C4-2B (cell line): ENCODE data around the gene CAMK2A.

Source experiments
- H3K27ac ChIP-seq: fragments of 450-650 bp; 2 replicates; pipeline ENCODE4 v1.5.1; 2017
- CTCF ChIP-seq: fragments of 450-650 bp; conservative IDR thresholded peaks from 2 replicates; pipeline ENCODE4 v1.5.1; 2017; ENCODE audit warnings: mild to moderate bottlenecking
- ZFX ChIP-seq: fragments of 450-650 bp; IDR thresholded peaks from 2 replicates; pipeline ENCODE4 v1.6.1; 2017

The CAMK2A gene

GRCh38 chr5:150303660-150304386, 14.2 kb upstream of the CAMK2A start:
- H3K27ac ChIP-seq = no peak overlapping the region

GRCh38 chr5:150303070-150303615, 13.6 kb upstream of the CAMK2A start:
- TF ChIP-seq ZFX = no peak
- TF ChIP-seq CTCF = no peak
- no peak overlapping the region for H3K27ac ChIP-seq

More at GRCh38 chr5:150303660-150304386, 14.2 kb upstream of the CAMK2A start:
- no peak for TF ChIP-seq ZFX
- no peak for TF ChIP-seq CTCF

GRCh38 chr5:150302301-150303069, 12.9 kb upstream of the CAMK2A start, which contains the start of gene ARSI:
Gene ARSI (minus strand): TSS chr5:150302905. CDS start chr5:150302373, 532 bp downstream.
- no peak for TF ChIP-seq CTCF
- TF ChIP-seq ZFX = no peak

GRCh38 chr5:150301901-150302300, 12.3 kb upstream of the CAMK2A start:
- TF ChIP-seq ZFX (no peak), CTCF (no peak)
- no peak overlapping the region for H3K27ac ChIP-seq

More at GRCh38 chr5:150302301-150303069, 12.9 kb upstream of the CAMK2A start, which contains the start of gene ARSI:
- H3K27ac ChIP-seq = no peak within 1 kb of the TSS

GRCh38 chr5:150301170-150301505, 11.6 kb upstream of the CAMK2A start:
- TF ChIP-seq CTCF = no peak
- TF ChIP-seq ZFX = no peak
- no peak overlapping the region for H3K27ac ChIP-seq

GRCh38 chr5:150300496-150301169, 11.1 kb upstream of the CAMK2A start:
- TF ChIP-seq CTCF (no peak), ZFX (no peak)
- no peak overlapping the region for H3K27ac ChIP-seq
